ENCODE results near the gene XPNPEP2.

XPNPEP2 gene

DNA sequence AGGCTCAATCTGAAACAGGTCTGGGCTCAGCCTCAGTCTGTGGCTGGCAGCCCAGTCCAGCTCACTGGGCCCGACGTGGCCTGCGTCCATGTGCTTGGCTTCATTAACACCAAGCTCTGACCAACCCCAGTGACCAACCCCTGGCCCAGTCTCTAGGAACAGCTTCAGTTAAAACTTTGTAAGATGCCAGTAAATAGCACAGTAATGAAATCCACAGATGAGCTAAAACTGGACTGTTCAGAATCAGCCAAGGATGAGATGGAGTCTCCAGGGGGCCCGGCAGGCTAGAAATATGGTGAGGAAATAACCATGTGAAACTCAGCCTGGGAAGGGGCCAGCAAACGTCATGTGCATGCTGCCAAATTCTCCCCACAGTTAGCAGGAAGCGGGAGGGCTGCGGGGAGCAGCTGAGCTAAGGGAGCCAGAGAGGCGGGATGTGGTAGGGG lies 37.1 kb upstream of the XPNPEP2 start:
- TF ChIP-seq, protein P1, sequence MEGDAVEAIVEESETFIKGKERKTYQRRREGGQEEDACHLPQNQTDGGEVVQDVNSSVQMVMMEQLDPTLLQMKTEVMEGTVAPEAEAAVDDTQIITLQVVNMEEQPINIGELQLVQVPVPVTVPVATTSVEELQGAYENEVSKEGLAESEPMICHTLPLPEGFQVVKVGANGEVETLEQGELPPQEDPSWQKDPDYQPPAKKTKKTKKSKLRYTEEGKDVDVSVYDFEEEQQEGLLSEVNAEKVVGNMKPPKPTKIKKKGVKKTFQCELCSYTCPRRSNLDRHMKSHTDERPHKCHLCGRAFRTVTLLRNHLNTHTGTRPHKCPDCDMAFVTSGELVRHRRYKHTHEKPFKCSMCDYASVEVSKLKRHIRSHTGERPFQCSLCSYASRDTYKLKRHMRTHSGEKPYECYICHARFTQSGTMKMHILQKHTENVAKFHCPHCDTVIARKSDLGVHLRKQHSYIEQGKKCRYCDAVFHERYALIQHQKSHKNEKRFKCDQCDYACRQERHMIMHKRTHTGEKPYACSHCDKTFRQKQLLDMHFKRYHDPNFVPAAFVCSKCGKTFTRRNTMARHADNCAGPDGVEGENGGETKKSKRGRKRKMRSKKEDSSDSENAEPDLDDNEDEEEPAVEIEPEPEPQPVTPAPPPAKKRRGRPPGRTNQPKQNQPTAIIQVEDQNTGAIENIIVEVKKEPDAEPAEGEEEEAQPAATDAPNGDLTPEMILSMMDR (IDR thresholded peaks at IDR 0.05; ENCODE audit: low read depth, low read length), result no peak
- TF ChIP-seq POLR2A (IDR thresholded peaks at IDR 0.05; ENCODE audit: extremely low read depth, insufficient read length), result no peak
- TF ChIP-seq MAX (IDR thresholded peaks at IDR 0.05; ENCODE audit: low read depth, low read length), result no peak
- no peak for TF ChIP-seq MYC (IDR thresholded peaks at IDR 0.05; ENCODE audit: low read depth, low read length)
- DNase-seq (ENCODE audit: low read depth), result no peak
- no peak overlapping the region for H3K4me3 ChIP-seq (ENCODE audit: low read depth, low read length)

DNA sequence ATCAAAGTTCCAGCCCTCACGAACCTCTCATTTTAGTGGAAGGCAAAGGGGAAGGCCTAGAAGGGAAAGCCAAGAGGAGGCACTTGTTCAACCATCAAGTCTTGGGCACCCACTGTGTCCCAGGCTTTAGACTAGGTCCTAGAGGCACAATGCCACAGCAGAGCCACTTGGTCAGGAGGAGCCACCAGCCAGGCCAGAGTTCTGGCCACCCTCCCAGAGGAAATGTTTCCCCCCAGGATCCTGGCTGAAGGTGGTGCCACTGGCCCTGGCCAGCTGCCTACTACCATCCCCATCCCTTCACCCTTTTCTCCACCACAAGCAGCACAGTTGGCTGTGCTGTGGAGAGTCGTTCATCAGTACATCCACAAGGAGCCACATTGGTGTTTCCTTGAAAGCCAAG lies 34.3 kb upstream of the XPNPEP2 start:
- no peak overlapping the region for H3K4me3 ChIP-seq (ENCODE audit: low read depth, low read length)
- TF ChIP-seq MAX (IDR thresholded peaks at IDR 0.05; ENCODE audit: low read depth, low read length) (no peak), POLR2A (IDR thresholded peaks at IDR 0.05; ENCODE audit: extremely low read depth, insufficient read length) (no peak), MYC (IDR thresholded peaks at IDR 0.05; ENCODE audit: low read depth, low read length) (no peak)
- TF ChIP-seq, protein P1 (IDR thresholded peaks at IDR 0.05; ENCODE audit: low read depth, low read length), result no peak
- DNase-seq (ENCODE audit: low read depth), result no peak

- H3K4me3 ChIP-seq (ENCODE audit: low read depth, low read length), result no peak overlapping the region
- TF ChIP-seq POLR2A (IDR thresholded peaks at IDR 0.05; ENCODE audit: extremely low read depth, insufficient read length) (no peak), MYC (IDR thresholded peaks at IDR 0.05; ENCODE audit: low read depth, low read length) (no peak), MAX (IDR thresholded peaks at IDR 0.05; ENCODE audit: low read depth, low read length) (no peak)
- TF ChIP-seq, protein P1 (IDR thresholded peaks at IDR 0.05; ENCODE audit: low read depth, low read length), result no peak
Measured at GRCh38 chrX:129705377-129705925, 33.3 kb upstream of the XPNPEP2 start.

GRCh38 chrX:129705988-129706387 lies 32.8 kb upstream of the XPNPEP2 start:
- TF ChIP-seq, protein P1 (IDR thresholded peaks at IDR 0.05; ENCODE audit: low read depth, low read length), result no peak
- TF ChIP-seq MYC (IDR thresholded peaks at IDR 0.05; ENCODE audit: low read depth, low read length) (no peak), POLR2A (IDR thresholded peaks at IDR 0.05; ENCODE audit: extremely low read depth, insufficient read length) (no peak)
- DNase-seq (ENCODE audit: low read depth), result no peak
- no peak overlapping the region for H3K4me3 ChIP-seq (ENCODE audit: low read depth, low read length)

More at GRCh38 chrX:129705377-129705925, 33.3 kb upstream of the XPNPEP2 start:
- DNase-seq (ENCODE audit: low read depth), result no peak

DNA sequence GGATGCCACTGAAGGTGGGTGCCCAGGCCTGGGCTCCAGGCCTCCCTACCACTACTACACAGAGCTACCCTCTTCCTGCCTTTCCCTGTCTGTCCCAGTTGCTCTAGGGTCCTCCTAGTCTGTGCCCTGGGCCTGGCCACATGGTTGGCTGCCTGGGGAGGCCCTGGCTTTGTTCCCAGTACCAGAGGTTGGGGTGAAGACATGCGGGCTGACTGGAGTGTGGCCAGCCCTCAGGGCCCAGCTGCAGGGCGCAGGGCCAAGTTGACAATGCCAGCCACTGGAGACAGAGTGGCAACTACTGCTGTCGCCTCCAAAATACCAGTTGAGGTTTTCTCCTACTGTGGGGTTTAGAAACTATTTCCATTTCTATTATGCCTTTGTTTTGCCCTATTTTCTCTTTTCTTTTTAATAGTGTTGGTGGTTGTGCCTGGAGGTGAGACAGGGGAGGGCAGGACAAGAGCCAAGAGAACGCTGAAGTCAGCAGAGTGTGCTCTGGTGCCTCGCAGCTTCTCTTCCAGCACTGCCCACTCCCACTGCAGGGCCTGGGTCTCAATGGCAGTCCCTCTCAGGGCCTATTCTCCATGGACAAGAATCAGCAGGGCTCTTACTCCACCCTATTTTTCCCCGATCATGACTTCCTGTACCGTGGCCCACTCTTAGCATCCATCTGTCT lies 32.2 kb upstream of the XPNPEP2 start:
- H3K4me3 ChIP-seq (ENCODE audit: low read depth, low read length), result no peak overlapping the region
- DNase-seq (ENCODE audit: low read depth), result no peak
- TF ChIP-seq MYC (IDR thresholded peaks at IDR 0.05; ENCODE audit: low read depth, low read length), result no peak
- TF ChIP-seq, protein P1 (IDR thresholded peaks at IDR 0.05; ENCODE audit: low read depth, low read length), result no peak
- TF ChIP-seq POLR2A (IDR thresholded peaks at IDR 0.05; ENCODE audit: extremely low read depth, insufficient read length), result no peak
- TF ChIP-seq MAX (IDR thresholded peaks at IDR 0.05; ENCODE audit: low read depth, low read length), result no peak

Measured in NB4 (cell line).